Measurements from ENCODE around the gene RIMS4. TPM values are rescaled to one million over a fixed set of nuclear protein-coding genes. Genes with fewer than 3 reads are reported as not detected.

RIMS4 gene
- total RNA-seq, 4 donors from 2014 or later, result 1.1 to 5.6 (median 1.9) TPM; not detected in 1

- no peak for DNase-seq
- TF ChIP-seq EP300 (IDR thresholded peaks at IDR 0.05; ENCODE audit: low read depth) (no peak), POLR2AphosphoS5 (IDR thresholded peaks at IDR 0.05) (no peak), POLR2A (IDR thresholded peaks at IDR 0.05) (no peak), CTCF (IDR thresholded peaks at IDR 0.05) (no peak)
- no peak overlapping the region for H3K4me3 ChIP-seq
- H3K4me1 ChIP-seq, result no peaks in the 10 kb centered on the region
- peaks cover 9% of the 10 kb centered on the region for H3K27me3 ChIP-seq
- in situ Hi-C loops (cut with MboI; ENCODE audit: low pct_ligation_motif_present in 1 of 4, low pct_unique_long_range_greater_than_20kb in 1 of 4, low sequenced_read_pairs in 3 of 4) (no loop called here), intact Hi-C loops (cut with DNase I; ENCODE audit: low total_unique reads) (no loop called here)
- H3K9me3 ChIP-seq, result no peaks in the 10 kb centered on the region
- H3K36me3 ChIP-seq, result no peaks in the 10 kb centered on the region
- H3K27ac ChIP-seq, result no peak overlapping the region
- WGBS, 2 donors (ENCODE audit: low coverage in 1 of 2), result 83 to 89% methylated on average over 1 of the region's 1 CpG
These were observed 88.6 kb downstream of the RIMS4 start for GRCh38 chr20:44721785-44722054.

DNA sequence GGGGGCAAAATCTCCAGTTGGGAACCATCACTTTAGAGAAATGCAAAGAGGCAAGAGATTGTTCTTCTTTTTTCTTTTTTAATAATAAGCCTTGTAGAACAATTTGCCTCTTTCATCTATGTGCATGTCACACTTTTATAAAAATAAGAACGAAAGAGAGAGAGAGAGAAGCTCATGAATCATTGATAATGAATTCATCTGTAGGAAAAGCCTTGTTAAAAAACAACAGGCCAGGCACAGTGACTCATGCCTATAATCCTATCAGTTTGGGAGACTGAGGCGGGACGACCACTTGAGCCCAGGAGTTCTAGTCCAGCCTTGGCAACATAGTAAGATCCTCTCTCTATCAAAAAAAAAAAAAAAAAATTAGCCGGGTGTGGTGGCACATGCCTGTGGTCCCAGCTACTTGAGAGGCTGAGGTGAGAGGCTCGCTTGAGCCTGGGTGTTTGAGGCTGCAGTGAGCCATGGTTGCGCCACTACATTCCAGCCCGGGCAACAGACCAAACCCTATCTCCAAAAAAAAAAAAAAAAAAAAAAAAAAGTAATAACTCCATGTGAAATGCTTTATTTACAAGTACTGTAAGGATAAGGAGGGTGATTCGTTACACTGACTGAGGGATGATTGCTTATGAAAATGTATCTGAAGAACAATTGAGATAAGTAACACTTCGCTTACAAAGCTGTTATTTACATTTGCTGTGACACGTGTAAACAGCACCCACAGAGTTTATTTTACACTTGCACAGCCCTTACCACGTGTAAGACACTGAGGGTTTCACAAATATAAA, 89.2 kb downstream of the RIMS4 start:
- WGBS, 2 donors (ENCODE audit: low coverage in 1 of 2), result 41 to 50% methylated on average over 11 of the region's 11 CpGs
- no peak overlapping the region for H3K4me3 ChIP-seq
- peak overlapping the region in 3 of 4 donors; percentile 33 to 35 (median 35) for H3K27ac ChIP-seq
- H3K4me1 ChIP-seq, result no peaks in the 10 kb centered on the region
- no peak for TF ChIP-seq POLR2A (IDR thresholded peaks at IDR 0.05)
- no peak for TF ChIP-seq POLR2AphosphoS5 (IDR thresholded peaks at IDR 0.05)
- no peak for TF ChIP-seq CTCF (IDR thresholded peaks at IDR 0.05)
- TF ChIP-seq EP300 (IDR thresholded peaks at IDR 0.05; ENCODE audit: low read depth), result no peak
- in situ Hi-C loops (cut with MboI; ENCODE audit: low pct_ligation_motif_present in 1 of 4, low pct_unique_long_range_greater_than_20kb in 1 of 4, low sequenced_read_pairs in 3 of 4) (no loop called here), intact Hi-C loops (cut with DNase I; ENCODE audit: low total_unique reads) (no loop called here)
- no peaks in the 10 kb centered on the region for H3K36me3 ChIP-seq
- H3K27me3 ChIP-seq, result peaks cover 9% of the 10 kb centered on the region
- no peak for DNase-seq
- no peaks in the 10 kb centered on the region for H3K9me3 ChIP-seq

DNA sequence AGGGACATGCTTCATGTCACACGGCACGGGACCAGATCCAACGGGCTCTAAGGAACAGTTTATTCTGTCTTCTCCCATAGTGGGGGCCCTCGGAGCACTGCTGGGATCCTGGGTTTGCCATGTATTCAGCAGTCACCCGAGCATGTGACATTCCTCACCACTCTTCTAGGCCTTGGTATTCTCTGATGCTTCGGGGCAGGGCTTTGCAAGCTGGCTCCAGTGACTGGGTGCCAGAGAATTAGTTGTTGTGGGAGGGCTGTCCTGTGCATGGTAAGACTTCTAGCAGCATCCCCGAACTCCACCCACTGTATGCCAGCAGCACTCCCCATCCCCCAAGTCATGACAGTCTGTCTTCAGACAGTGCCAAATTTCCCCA, 89.7 kb downstream of the RIMS4 start:
- H3K36me3 ChIP-seq, result no peaks in the 10 kb centered on the region
- no peaks in the 10 kb centered on the region for H3K4me1 ChIP-seq
- peaks cover 9% of the 10 kb centered on the region for H3K27me3 ChIP-seq
- intact Hi-C loops (cut with DNase I; ENCODE audit: low total_unique reads), result no loop called here
- peak overlapping the region in 3 of 4 donors; percentile 33 to 35 (median 35) for H3K27ac ChIP-seq
- in situ Hi-C loops (cut with MboI; ENCODE audit: low pct_ligation_motif_present in 1 of 4, low pct_unique_long_range_greater_than_20kb in 1 of 4, low sequenced_read_pairs in 3 of 4), result no loop called here
- no peak for TF ChIP-seq EP300 (IDR thresholded peaks at IDR 0.05; ENCODE audit: low read depth)
- no peak for TF ChIP-seq CTCF (IDR thresholded peaks at IDR 0.05)
- no peak for TF ChIP-seq POLR2A (IDR thresholded peaks at IDR 0.05)
- TF ChIP-seq POLR2AphosphoS5 (IDR thresholded peaks at IDR 0.05), result no peak
- no peak overlapping the region for H3K4me3 ChIP-seq
- 58 to 62% methylated on average over 6 to 7 of the region's 7 CpGs for WGBS, 2 donors (ENCODE audit: low coverage in 1 of 2)
- no peak for DNase-seq
- H3K9me3 ChIP-seq, result no peaks in the 10 kb centered on the region

GRCh38 chr20:44719841-44720240, 90.5 kb downstream of the RIMS4 start:
- WGBS, 2 donors (ENCODE audit: low coverage in 1 of 2), result 93% methylated on average over 13 of the region's 19 CpGs; no CpG with 5 or more reads in 1 of the 2 donors
- H3K4me3 ChIP-seq, result no peak overlapping the region
- in situ Hi-C loops (cut with MboI; ENCODE audit: low pct_ligation_motif_present in 1 of 4, low pct_unique_long_range_greater_than_20kb in 1 of 4, low sequenced_read_pairs in 3 of 4), result no loop called here
- intact Hi-C loops (cut with DNase I; ENCODE audit: low total_unique reads), result no loop called here
- no peaks in the 10 kb centered on the region for H3K36me3 ChIP-seq
- DNase-seq, result no peak
- H3K27ac ChIP-seq, result no peak overlapping the region
- no peak for TF ChIP-seq POLR2AphosphoS5 (IDR thresholded peaks at IDR 0.05)
- no peak for TF ChIP-seq EP300 (IDR thresholded peaks at IDR 0.05; ENCODE audit: low read depth)
- TF ChIP-seq CTCF (IDR thresholded peaks at IDR 0.05), result no peak
- TF ChIP-seq POLR2A (IDR thresholded peaks at IDR 0.05), result no peak
- peaks cover 4% of the 10 kb centered on the region for H3K27me3 ChIP-seq
- no peaks in the 10 kb centered on the region for H3K9me3 ChIP-seq
- H3K4me1 ChIP-seq, result peaks cover 2 to 7% (median 5%) of the 10 kb centered on the region in 4 donors
